ENCODE measurements around the gene SYNPO2.

DNA sequence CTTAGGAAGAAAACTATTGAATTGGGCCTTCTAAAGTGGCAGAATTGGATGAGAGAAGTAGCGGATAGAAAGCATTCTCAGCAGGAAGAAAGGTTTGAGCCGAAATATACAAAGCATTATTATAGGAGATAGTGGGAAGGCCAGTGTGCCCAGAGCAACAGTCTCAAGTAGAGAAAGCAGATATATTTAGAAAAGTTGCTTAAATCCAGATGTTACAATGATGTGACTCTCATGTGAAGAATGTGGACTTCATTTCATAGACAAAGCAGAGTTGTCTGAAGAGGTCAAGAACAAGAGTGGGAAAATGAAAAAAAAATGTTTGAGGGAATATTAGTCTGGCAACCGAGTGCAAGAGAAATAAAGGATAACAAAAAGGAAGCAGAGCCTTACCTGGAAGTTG lies 66.9 kb downstream of the SYNPO2 start:
- TF ChIP-seq EZH2 (IDR thresholded peaks at IDR 0.05) (no peak), CTCF (IDR thresholded peaks at IDR 0.05 in 2 of 3, conservative IDR thresholded peaks at IDR 0.05 in 1 of 3; ENCODE audit: borderline replicate concordance in 1 of 3, insufficient read depth in 1 of 3, low read depth in 2 of 3, low read length in 2 of 3) (no peak), POLR2AphosphoS5 (IDR thresholded peaks at IDR 0.05; ENCODE audit: low read depth, low read length) (no peak), EZH2phosphoT487 (IDR thresholded peaks at IDR 0.05; ENCODE audit: borderline replicate concordance) (no peak), RAD21 (IDR thresholded peaks at IDR 0.05; ENCODE audit: low read depth) (no peak), POLR2A (IDR thresholded peaks at IDR 0.05; ENCODE audit: borderline replicate concordance, extremely low read depth, insufficient read depth, insufficient read length) (no peak)
- TF ChIP-seq, protein P1, sequence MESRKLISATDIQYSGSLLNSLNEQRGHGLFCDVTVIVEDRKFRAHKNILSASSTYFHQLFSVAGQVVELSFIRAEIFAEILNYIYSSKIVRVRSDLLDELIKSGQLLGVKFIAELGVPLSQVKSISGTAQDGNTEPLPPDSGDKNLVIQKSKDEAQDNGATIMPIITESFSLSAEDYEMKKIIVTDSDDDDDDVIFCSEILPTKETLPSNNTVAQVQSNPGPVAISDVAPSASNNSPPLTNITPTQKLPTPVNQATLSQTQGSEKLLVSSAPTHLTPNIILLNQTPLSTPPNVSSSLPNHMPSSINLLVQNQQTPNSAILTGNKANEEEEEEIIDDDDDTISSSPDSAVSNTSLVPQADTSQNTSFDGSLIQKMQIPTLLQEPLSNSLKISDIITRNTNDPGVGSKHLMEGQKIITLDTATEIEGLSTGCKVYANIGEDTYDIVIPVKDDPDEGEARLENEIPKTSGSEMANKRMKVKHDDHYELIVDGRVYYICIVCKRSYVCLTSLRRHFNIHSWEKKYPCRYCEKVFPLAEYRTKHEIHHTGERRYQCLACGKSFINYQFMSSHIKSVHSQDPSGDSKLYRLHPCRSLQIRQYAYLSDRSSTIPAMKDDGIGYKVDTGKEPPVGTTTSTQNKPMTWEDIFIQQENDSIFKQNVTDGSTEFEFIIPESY (IDR thresholded peaks at IDR 0.05; ENCODE audit: extremely low read depth, insufficient replicate concordance, low read length), result no peak
